PC-3 (cell line): ENCODE results near the gene TRIM42. TPM values are rescaled to one million over a fixed set of nuclear protein-coding genes. Genes with fewer than 3 reads are reported as not detected.

Source experiments
- ATAC-seq: fragments of 200-7000 bp; cut with Tn5 transposase; 2 replicates; pipeline ENCODE4 v1.9.1; 2020; ENCODE audit warnings: mild to moderate bottlenecking, moderate library complexity
- BruUV-seq: library from RNA; stranded (reverse); fragments of 400-500 nt; replicated peaks from 2 replicates; lab custom pipeline; 2021; lab: Mats Ljungman, UMichigan
- CTCF ChIA-PET: fragments of 300-600 bp; sonication (Branson Sonifier 250); formaldehyde crosslinking; loops from one replicate; lab custom pipeline; 2022; ENCODE audit warnings: antibody characterized with exemption; lab: Charles Lee
- POLR2A ChIA-PET: fragments of 300-600 bp; sonication (Branson Sonifier 250); formaldehyde crosslinking; loops from one replicate; lab custom pipeline; 2022; ENCODE audit warnings: antibody characterized with exemption; ENCODE audit not compliant: unreplicated experiment; lab: Charles Lee
- DNase-seq: peaks from one replicate; pipeline ENCODE4 v3.0.0-alpha.2; 2015
- H2AFZ ChIP-seq: fragments of 300-600 bp; sonication (generic); 2 replicates; pipeline ENCODE4 v1.6.0; 2016; ENCODE audit warnings: antibody characterized with exemption, low read length
- H3F3A ChIP-seq: fragments of 300-600 bp; sonication (generic); one replicate; pipeline ENCODE4 v1.6.0; 2017; ENCODE audit warnings: antibody characterized with exemption, low read length, control low read depth, mild to moderate bottlenecking; ENCODE audit not compliant: unreplicated experiment
- H3K27ac ChIP-seq: fragments of 300-600 bp; sonication (generic); 2 replicates; pipeline ENCODE4 v1.5.1; 2016; ENCODE audit warnings: mild to moderate bottlenecking, low read length
- H3K27me3 ChIP-seq: fragments of 300-600 bp; sonication (generic); 2 replicates; pipeline ENCODE4 v1.6.1; 2016; ENCODE audit warnings: low read length, mixed read lengths
- H3K36me3 ChIP-seq: fragments of 300-600 bp; sonication (generic); 2 replicates; pipeline ENCODE4 v1.6.1; 2016; ENCODE audit warnings: low read depth, mixed run types, low read length, mixed read lengths
- H3K4me1 ChIP-seq: fragments of 300-600 bp; sonication (generic); 2 replicates; pipeline ENCODE4 v1.5.1; 2016; ENCODE audit warnings: low read length; ENCODE audit not compliant: insufficient read depth
- H3K4me2 ChIP-seq: fragments of 300-600 bp; sonication (generic); 2 replicates; pipeline ENCODE4 v1.6.0; 2016; ENCODE audit warnings: low read length
- H3K4me3 ChIP-seq: fragments of 300-600 bp; sonication (generic); 2 replicates; pipeline ENCODE4 v1.5.1; 2016; ENCODE audit warnings: mild to moderate bottlenecking, low read length, mixed read lengths
- H3K79me2 ChIP-seq: fragments of 300-600 bp; sonication (generic); 2 replicates; pipeline ENCODE4 v1.6.1; 2017; ENCODE audit warnings: low read length, mixed read lengths
- H3K9ac ChIP-seq: fragments of 300-600 bp; sonication (generic); 2 replicates; pipeline ENCODE4 v1.6.0; 2016; ENCODE audit warnings: mild to moderate bottlenecking, low read length
- H3K9me2 ChIP-seq: fragments of 300-600 bp; sonication (generic); replicated peaks from 2 replicates; pipeline ENCODE4 v1.6.1; 2016; ENCODE audit warnings: mixed run types, low read length, mixed read lengths
- H3K9me3 ChIP-seq: fragments of 300-600 bp; sonication (generic); 2 replicates; pipeline ENCODE4 v1.6.1; 2016; ENCODE audit warnings: low read length, mixed read lengths
- H4K20me1 ChIP-seq: fragments of 300-600 bp; sonication (generic); 2 replicates; pipeline ENCODE4 v1.6.1; 2016; ENCODE audit warnings: low read length, mixed read lengths
- EZH2 ChIP-seq: fragments of 300-600 bp; sonication (generic); IDR thresholded peaks from one replicate; pipeline ENCODE4 v1.6.1; 2017; ENCODE audit warnings: antibody characterized with exemption, mild to moderate bottlenecking, low read length; ENCODE audit not compliant: unreplicated experiment
- EZH2phosphoT487 ChIP-seq: fragments of 300-600 bp; sonication (generic); IDR thresholded peaks from 2 replicates; pipeline ENCODE4 v1.6.1; 2018; ENCODE audit warnings: mild to moderate bottlenecking, antibody characterized with exemption, low read length, borderline replicate concordance
- intact Hi-C: fragments of 100-400 bp; cut with micrococcal nuclease; formaldehyde crosslinking; loops from 2 replicates; pipeline ENCODE4 v1.9.0; 2023
- total RNA-seq: library from RNA; depleted of rRNA; stranded (reverse); fragments of >200 nt; gene quantifications from 2 replicates; pipeline ENCODE4 v1.2.3, GENCODE V29; 2014
- TF ChIP-seq, protein P1 (sequence below): fragments of 300-600 bp; sonication (generic); conservative IDR thresholded peaks from 2 replicates; pipeline ENCODE4 v1.5.1; 2017; ENCODE audit warnings: antibody characterized with exemption, low read depth, mild to moderate bottlenecking, low read length

Gene TRIM42
- total RNA-seq, 1 experiment from 2014 or later = not detected

- ChIA-PET CTCF (no interaction called here), POLR2A (no interaction called here)
- no peaks in the 10 kb centered on the region for H3K27me3 ChIP-seq
- no peak overlapping the region for H3K9ac ChIP-seq
- TF ChIP-seq, protein P1, sequence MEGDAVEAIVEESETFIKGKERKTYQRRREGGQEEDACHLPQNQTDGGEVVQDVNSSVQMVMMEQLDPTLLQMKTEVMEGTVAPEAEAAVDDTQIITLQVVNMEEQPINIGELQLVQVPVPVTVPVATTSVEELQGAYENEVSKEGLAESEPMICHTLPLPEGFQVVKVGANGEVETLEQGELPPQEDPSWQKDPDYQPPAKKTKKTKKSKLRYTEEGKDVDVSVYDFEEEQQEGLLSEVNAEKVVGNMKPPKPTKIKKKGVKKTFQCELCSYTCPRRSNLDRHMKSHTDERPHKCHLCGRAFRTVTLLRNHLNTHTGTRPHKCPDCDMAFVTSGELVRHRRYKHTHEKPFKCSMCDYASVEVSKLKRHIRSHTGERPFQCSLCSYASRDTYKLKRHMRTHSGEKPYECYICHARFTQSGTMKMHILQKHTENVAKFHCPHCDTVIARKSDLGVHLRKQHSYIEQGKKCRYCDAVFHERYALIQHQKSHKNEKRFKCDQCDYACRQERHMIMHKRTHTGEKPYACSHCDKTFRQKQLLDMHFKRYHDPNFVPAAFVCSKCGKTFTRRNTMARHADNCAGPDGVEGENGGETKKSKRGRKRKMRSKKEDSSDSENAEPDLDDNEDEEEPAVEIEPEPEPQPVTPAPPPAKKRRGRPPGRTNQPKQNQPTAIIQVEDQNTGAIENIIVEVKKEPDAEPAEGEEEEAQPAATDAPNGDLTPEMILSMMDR = no peak
- TF ChIP-seq EZH2 (no peak), EZH2phosphoT487 (no peak)
- no peaks in the 10 kb centered on the region for H3F3A ChIP-seq
- BruUV-seq = no TSS peak
- peaks cover 14% of the 10 kb centered on the region; the same call in 1 of the 2 replicates for H3K4me1 ChIP-seq
- no peaks in the 10 kb centered on the region for H3K9me2 ChIP-seq
- H3K27ac ChIP-seq = no peak overlapping the region
- peak overlapping the region; percentile 18 for H3K4me2 ChIP-seq
- no peak for ATAC-seq
- no peaks in the 10 kb centered on the region for H3K79me2 ChIP-seq
- no peaks in the 10 kb centered on the region for H3K36me3 ChIP-seq
- intact Hi-C loops = no loop called here
- H3K9me3 ChIP-seq = no peaks in the 10 kb centered on the region
- H3K4me3 ChIP-seq = no peak overlapping the region
- no peak overlapping the region; the same call in 1 of the 2 replicates for H2AFZ ChIP-seq
- no peaks in the 10 kb centered on the region for H4K20me1 ChIP-seq
- DNase-seq = peak; percentile 76
Observed at GRCh38 chr3:140636406-140637138, 41.3 kb upstream of the TRIM42 start.

GRCh38 chr3:140651287-140651686, 26.6 kb upstream of the TRIM42 start:
- Histone ChIP-seq H3K4me1 (no peaks in the 10 kb centered on the region), H3K79me2 (no peaks in the 10 kb centered on the region), H3K4me2 (no peak overlapping the region), H4K20me1 (no peaks in the 10 kb centered on the region), H3F3A (no peaks in the 10 kb centered on the region), H3K27ac (no peak overlapping the region), H3K9me3 (no peaks in the 10 kb centered on the region), H3K4me3 (no peak overlapping the region), H3K9me2 (no peaks in the 10 kb centered on the region), H3K9ac (no peak overlapping the region), H3K36me3 (no peaks in the 10 kb centered on the region), H2AFZ (no peak overlapping the region), H3K27me3 (no peaks in the 10 kb centered on the region)
- ATAC-seq = no peak
- POLR2A ChIA-PET = no interaction called here
- CTCF ChIA-PET = no interaction called here
- no peak for DNase-seq
- TF ChIP-seq, protein P1 = no peak
- TF ChIP-seq EZH2 (no peak), EZH2phosphoT487 (no peak)
- no TSS peak for BruUV-seq
- intact Hi-C loops = no loop called here

DNA sequence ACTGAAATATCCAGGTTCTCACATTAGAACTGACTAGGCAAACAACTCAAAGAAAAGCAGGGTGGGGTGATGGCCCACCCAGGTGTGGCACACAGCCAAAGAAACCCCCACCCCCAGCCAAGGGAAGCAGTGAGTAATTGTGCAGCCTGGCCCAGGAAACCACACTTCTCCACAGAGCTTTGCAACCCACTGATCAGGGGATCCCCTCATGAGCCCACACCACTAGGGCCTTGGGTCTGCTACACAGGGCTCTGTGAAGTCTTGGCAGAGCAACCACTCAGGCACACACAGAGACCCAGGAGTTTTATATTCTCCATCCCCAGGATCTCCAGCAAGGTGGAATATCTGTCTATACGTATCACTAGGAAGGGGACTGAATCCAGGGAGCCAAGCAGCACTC, 22.2 kb upstream of the TRIM42 start:
- CTCF ChIA-PET = no interaction called here
- DNase-seq (no peak), ATAC-seq (no peak)
- Histone ChIP-seq H3K9ac (no peak overlapping the region), H3K4me3 (no peak overlapping the region), H3K4me2 (no peak overlapping the region), H3K9me2 (no peaks in the 10 kb centered on the region), H2AFZ (no peak overlapping the region), H4K20me1 (no peaks in the 10 kb centered on the region), H3K36me3 (no peaks in the 10 kb centered on the region), H3K4me1 (no peaks in the 10 kb centered on the region), H3K9me3 (no peaks in the 10 kb centered on the region), H3K27ac (no peak overlapping the region), H3K27me3 (no peaks in the 10 kb centered on the region), H3F3A (no peaks in the 10 kb centered on the region), H3K79me2 (no peaks in the 10 kb centered on the region)
- POLR2A ChIA-PET = no interaction called here
- no TSS peak for BruUV-seq
- intact Hi-C loops = no loop called here
- TF ChIP-seq EZH2phosphoT487 (no peak), EZH2 (no peak)
- TF ChIP-seq, protein P1 = no peak
